ENCODE data around the gene SLC10A7. TPM values are rescaled to one million over a fixed set of nuclear protein-coding genes. Genes with fewer than 3 reads are reported as not detected.

The SLC10A7 gene
- total RNA-seq, 4 donors from 2014 or later: 12.9 to 28.1 (median 19.5) TPM

DNA sequence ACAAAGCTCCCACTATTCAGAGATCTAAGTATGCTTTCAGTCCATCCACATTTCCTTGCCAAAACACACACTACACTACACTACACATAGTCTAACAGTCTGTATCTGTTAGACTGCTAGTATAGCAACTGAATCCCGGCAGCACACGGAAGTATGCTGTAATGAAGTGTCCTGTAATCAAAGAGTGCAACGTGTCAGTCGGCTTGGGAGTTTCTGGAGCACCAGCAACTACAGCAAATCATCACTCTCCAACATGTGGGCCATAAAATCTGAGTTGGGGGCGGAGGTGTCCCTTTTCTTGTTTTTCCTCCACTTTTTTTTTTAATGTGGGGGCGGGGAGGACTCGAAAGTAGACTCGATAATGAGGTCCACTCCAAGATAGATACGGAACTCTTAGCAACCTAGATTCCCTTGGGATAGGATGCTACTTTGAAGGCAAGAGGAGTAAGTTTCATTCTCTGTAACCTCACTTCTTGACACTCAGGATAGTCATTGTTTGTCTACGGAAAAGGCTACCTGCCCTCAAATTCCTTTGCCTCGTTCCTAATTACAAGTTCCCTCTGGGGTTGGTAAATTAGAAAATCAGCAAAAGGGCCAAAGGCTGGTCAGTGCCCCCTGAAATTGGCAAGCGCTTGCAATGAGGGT lies 722 bp downstream of the SLC10A7 start:
- no peaks in the 10 kb centered on the region for H3K27me3 ChIP-seq
- DNase-seq: peak in 2 of 3 donors; percentile 52 to 69
- TF ChIP-seq POLR2A (IDR thresholded peaks at IDR 0.05): peak; percentile 14 to 24
- TF ChIP-seq CTCF (IDR thresholded peaks at IDR 0.05): no peak

GRCh38 chr4:146514651-146515357 lies 6.9 kb downstream of the SLC10A7 start:
- H3K4me1 ChIP-seq: peaks cover 0 to 4% (median 0%) of the 10 kb centered on the region in 4 donors
- H3K27me3 ChIP-seq: no peaks in the 10 kb centered on the region
- DNase-seq: no peak
- no peaks in the 10 kb centered on the region for H3K9me3 ChIP-seq
- H3K27ac ChIP-seq: no peak overlapping the region
- no peak for TF ChIP-seq CTCF (IDR thresholded peaks at IDR 0.05)
- no peak for TF ChIP-seq POLR2A (IDR thresholded peaks at IDR 0.05)
- H3K4me3 ChIP-seq: no peak overlapping the region
- H3K36me3 ChIP-seq: no peaks in the 10 kb centered on the region

More for the DNA sequence above, 722 bp downstream of the SLC10A7 start:
- H3K27ac ChIP-seq: peak overlapping the region; percentile 77 to 87 (median 82)
- H3K36me3 ChIP-seq: no peaks in the 10 kb centered on the region
- peaks cover 0 to 14% (median 3%) of the 10 kb centered on the region in 4 donors for H3K4me1 ChIP-seq
- peak overlapping the region; percentile 80 to 97 (median 94) for H3K4me3 ChIP-seq
- H3K9me3 ChIP-seq: no peaks in the 10 kb centered on the region

- TF ChIP-seq POLR2A (IDR thresholded peaks at IDR 0.05) (no peak), CTCF (IDR thresholded peaks at IDR 0.05) (no peak)
- DNase-seq: no peak
These were observed 8.2 kb downstream of the SLC10A7 start for GRCh38 chr4:146513548-146513947.

GRCh38 chr4:146511381-146511780 lies 10.4 kb downstream of the SLC10A7 start:
- H3K9me3 ChIP-seq: no peaks in the 10 kb centered on the region
- H3K36me3 ChIP-seq: no peaks in the 10 kb centered on the region
- H3K27ac ChIP-seq: no peak overlapping the region
- H3K27me3 ChIP-seq: no peaks in the 10 kb centered on the region
- no peaks in the 10 kb centered on the region for H3K4me1 ChIP-seq
- H3K4me3 ChIP-seq: no peak overlapping the region
- no peak for TF ChIP-seq CTCF (IDR thresholded peaks at IDR 0.05)
- no peak for DNase-seq

More at GRCh38 chr4:146513548-146513947, 8.2 kb downstream of the SLC10A7 start:
- Histone ChIP-seq H3K27ac (no peak overlapping the region), H3K4me1 (no peaks in the 10 kb centered on the region), H3K4me3 (no peak overlapping the region), H3K27me3 (no peaks in the 10 kb centered on the region), H3K9me3 (no peaks in the 10 kb centered on the region), H3K36me3 (no peaks in the 10 kb centered on the region)

DNA sequence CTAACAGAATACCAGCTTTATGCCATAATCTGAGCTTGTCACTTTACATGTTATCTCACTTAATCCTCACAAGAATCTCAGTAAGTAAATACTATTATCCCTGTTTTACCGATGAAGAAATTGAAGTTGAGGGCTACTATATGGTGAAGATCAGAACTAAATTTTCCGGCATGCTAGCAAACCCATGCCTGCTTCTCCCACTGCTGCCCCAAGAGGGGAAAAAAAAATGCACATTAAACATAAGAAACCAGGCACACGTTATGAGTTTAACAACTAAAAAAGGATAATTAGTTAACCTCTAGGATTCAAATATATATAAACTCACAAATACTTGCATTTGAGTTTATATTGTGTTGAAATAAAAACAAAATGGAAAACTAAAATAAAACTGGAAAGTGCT lies 10.8 kb downstream of the SLC10A7 start:
- Histone ChIP-seq H3K4me1 (no peaks in the 10 kb centered on the region), H3K27ac (no peak overlapping the region), H3K36me3 (no peaks in the 10 kb centered on the region), H3K4me3 (no peak overlapping the region), H3K27me3 (no peaks in the 10 kb centered on the region), H3K9me3 (no peaks in the 10 kb centered on the region)
- TF ChIP-seq POLR2A (IDR thresholded peaks at IDR 0.05) (no peak), CTCF (IDR thresholded peaks at IDR 0.05) (no peak)
- DNase-seq: no peak
